Left forelimb (tissue), 1 donor: ENCODE results near the gene ALKBH6.
"Not testable (repeated sequence)": the region's sequence is repeated elsewhere in the genome, so short reads cannot be mapped to it uniquely, and the experiment has no call there.

ENCODE experiments used
- DNase-seq: peaks from one replicate; pipeline ENCODE4 v3.0.0-alpha.2; 2018; ENCODE audit warnings: low spot score

The ALKBH6 gene

GRCh38 chr19:35992907-35993765 lies 20.9 kb downstream of the ALKBH6 start:
- no peak for DNase-seq

- no peak for DNase-seq
These were observed 22.1 kb downstream of the ALKBH6 start for GRCh38 chr19:35991731-35992450.

- no peak for DNase-seq
These were observed 23.0 kb downstream of the ALKBH6 start for GRCh38 chr19:35990771-35991730.

GRCh38 chr19:35990156-35990555 lies 23.9 kb downstream of the ALKBH6 start:
- DNase-seq: no peak

- no peak for DNase-seq
These were observed 25.2 kb downstream of the ALKBH6 start for GRCh38 chr19:35988824-35989223.

- no peak for DNase-seq
These were observed 26.5 kb downstream of the ALKBH6 start for GRCh38 chr19:35987571-35987896.

GRCh38 chr19:35986664-35987570 lies 27.1 kb downstream of the ALKBH6 start:
- DNase-seq: no peak

- DNase-seq: no peak
These were observed 27.9 kb downstream of the ALKBH6 start for GRCh38 chr19:35986111-35986510.

GRCh38 chr19:35983177-35983576 lies 30.8 kb downstream of the ALKBH6 start:
- DNase-seq: no peak

- DNase-seq: not testable (repeated sequence)
These were observed 33.0 kb downstream of the ALKBH6 start for GRCh38 chr19:35980997-35981396.

GRCh38 chr19:35978832-35979365 lies 35.1 kb downstream of the ALKBH6 start:
- DNase-seq: no peak

GRCh38 chr19:35978271-35978670 lies 35.7 kb downstream of the ALKBH6 start:
- DNase-seq: no peak

GRCh38 chr19:35977446-35978222 lies 36.4 kb downstream of the ALKBH6 start:
- DNase-seq: no peak

- DNase-seq: no peak
These were observed 38.3 kb downstream of the ALKBH6 start for GRCh38 chr19:35975608-35976214.

GRCh38 chr19:35973487-35973886 lies 40.5 kb downstream of the ALKBH6 start:
- no peak for DNase-seq

- DNase-seq: no peak
These were observed 47.2 kb downstream of the ALKBH6 start for GRCh38 chr19:35966771-35967170.

- DNase-seq: no peak
These were observed 50.5 kb downstream of the ALKBH6 start for GRCh38 chr19:35963514-35963913.

GRCh38 chr19:35960432-35960972 lies 53.5 kb downstream of the ALKBH6 start:
- DNase-seq: no peak

GRCh38 chr19:35959968-35960320 lies 54.1 kb downstream of the ALKBH6 start:
- no peak for DNase-seq
